Fibroblast of skin of left biceps (primary cell): Measurements from ENCODE around the gene PRKAB1.

Source experiments
- DNase-seq, 2 experiments: peaks; one replicate each; pipeline ENCODE4 v3.0.0-alpha.2; 2013; ENCODE audit warnings: low read depth in 2 of 2

The PRKAB1 gene

DNA sequence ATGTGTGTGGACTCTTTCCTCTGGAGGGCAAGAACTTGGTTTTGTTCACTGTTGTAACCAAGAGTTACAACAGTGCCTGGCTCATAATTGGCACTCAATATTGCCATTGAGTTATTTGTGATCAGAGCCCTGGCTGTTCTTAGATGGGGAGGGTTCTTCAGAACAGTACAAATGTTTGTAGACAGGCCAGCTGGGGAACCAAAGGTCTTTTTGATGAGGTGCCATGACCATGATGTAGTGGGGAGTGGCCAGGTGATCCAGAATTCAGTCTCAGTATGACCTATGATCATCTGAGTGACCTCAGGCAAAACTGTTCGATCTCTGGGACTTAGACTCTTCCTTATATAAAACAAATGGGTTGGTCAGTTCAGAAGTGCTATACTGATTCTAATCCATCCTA lies 3.3 kb upstream of the PRKAB1 start:
- DNase-seq: no peak

DNA sequence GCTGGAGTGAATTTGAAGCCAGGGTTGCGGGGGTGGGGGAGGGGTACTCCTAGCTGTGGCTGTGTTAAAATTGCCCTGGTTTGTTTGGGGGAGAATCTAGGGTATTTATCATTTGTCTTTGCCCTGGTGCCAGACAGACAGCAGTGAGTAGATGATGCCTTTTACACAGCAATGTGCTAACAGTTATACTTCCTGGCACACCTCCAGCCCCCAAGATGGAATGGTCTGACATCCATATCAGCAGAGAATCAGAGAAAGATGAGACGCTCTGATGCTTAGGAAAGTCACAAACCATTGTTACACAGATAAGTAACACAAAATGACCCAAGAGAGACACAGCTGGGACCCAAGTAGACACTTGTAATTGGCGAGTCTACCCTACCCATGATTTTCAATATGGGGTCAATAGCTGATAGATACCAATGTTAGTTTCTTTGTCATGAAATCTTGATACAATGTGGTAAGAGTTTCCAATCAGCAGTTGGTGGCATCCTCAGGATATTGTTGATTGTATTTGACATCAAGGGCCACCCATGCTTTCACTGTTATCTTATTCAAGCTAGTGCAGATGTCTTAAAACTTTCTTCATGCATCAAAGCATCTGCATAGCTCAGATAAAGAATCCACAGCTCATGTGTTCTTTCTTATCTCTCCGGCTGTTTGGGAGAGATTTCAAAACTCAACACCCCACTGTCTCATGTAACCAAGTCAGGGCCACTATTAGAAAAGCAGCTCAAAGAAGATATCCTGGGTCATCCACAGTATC lies 2.6 kb upstream of the PRKAB1 start:
- no peak for DNase-seq

- DNase-seq: no peak
Measured at GRCh38 chr12:119666226-119666795, 1.6 kb upstream of the PRKAB1 start.

GRCh38 chr12:119666900-119667576 lies 895 bp upstream of the PRKAB1 start:
- DNase-seq: no peak

GRCh38 chr12:119668324-119668841 lies 450 bp downstream of the PRKAB1 start:
- no peak for DNase-seq

DNA sequence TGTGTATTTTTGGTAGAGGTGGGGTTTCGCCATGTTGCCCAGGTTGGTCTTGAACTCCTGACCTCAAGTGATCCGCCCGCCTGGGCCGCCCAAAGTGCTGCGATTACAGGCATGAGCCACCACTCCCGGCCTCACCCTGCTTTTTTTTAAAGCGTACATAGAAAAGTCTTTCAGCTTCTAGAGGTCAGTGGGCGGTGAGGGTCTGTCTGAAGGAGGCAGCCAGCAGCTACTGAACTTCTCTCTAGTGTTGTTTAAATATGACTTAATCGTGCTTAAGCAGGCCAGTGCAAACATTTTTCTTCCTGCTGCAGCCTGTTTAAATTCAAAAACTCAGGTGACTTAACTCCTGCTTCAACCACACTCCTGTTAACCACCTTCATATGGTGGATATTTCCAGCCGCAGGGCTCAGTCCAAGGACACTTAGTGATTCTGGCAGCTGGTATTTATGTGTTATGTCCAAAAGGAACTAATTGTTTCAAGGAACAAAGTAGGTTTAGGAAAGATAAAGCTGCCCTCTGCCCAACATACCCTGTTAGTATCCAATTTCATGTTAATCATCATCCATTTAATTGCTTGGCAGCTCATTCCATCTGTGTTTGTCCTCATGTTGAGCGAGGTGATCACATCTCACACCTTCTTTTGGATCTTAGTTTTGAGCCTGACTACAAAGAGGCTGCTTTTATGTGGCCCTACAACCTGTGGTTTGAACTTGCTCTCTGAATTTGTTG lies 2.0 kb downstream of the PRKAB1 start:
- DNase-seq: no peak

DNA sequence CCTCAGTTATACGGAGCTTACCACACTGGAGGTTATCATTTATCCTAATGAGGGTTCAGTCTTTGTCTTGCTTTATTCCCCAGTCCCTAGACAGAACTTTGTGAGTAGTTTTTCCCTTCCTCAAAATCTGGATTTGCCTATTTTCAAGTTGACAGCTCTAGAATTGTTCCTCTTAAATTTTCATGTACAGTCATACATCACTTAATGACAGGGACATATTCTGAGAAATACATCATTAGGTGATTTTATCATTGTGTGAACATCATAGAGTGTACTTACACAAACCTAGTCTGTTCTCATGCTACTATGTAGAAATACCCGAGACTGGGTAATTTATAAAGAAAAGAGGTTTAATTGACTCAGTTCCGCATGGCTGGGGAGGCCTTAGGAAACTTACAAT lies 3.1 kb downstream of the PRKAB1 start:
- no peak for DNase-seq

- no peak for DNase-seq
Measured at GRCh38 chr12:119672194-119672593, 4.3 kb downstream of the PRKAB1 start.

DNA sequence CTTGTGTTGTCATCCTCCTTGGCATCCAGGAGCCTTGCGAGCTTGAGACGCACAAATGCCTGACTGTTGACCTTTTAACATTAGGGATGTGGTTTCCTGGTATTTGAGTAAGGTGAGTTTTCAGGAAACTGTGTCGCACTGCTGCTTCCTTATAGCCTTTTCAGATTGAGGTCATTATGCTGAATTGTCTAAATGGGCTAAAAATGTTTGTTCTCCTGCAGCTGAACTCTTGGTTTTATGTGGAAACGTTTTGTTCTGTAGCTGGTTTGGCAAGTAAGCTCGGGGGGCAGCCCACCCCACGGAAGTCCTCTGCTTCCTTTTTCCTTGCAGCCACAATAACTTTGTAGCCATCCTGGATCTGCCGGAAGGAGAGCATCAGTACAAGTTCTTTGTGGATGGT lies 5.7 kb downstream of the PRKAB1 start:
- no peak for DNase-seq

DNA sequence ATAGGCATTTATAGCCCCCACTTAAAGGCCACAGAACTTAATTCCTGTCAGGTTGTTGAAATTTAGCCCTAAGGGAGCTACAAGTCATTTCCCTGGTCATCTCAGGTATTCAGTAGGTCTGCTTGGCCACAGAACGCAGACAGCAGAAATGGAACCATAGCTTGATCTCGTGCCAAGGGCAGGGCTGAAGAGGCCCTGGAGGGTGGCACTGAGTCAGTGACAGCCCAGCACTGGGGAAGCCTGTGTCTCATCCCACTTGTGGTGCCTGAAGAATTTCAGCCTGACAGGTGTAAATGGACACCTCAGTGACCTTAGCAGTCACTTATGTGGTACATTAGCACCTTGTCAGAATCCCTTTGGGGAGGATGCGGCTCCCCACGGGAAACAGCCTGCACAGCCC lies 6.6 kb downstream of the PRKAB1 start:
- DNase-seq: no peak

GRCh38 chr12:119676022-119676421 lies 8.1 kb downstream of the PRKAB1 start:
- DNase-seq: no peak

GRCh38 chr12:119676573-119676972 lies 8.6 kb downstream of the PRKAB1 start:
- no peak for DNase-seq

GRCh38 chr12:119678459-119678858 lies 10.5 kb downstream of the PRKAB1 start:
- DNase-seq: no peak

GRCh38 chr12:119679081-119679480 lies 11.1 kb downstream of the PRKAB1 start:
- no peak for DNase-seq

DNA sequence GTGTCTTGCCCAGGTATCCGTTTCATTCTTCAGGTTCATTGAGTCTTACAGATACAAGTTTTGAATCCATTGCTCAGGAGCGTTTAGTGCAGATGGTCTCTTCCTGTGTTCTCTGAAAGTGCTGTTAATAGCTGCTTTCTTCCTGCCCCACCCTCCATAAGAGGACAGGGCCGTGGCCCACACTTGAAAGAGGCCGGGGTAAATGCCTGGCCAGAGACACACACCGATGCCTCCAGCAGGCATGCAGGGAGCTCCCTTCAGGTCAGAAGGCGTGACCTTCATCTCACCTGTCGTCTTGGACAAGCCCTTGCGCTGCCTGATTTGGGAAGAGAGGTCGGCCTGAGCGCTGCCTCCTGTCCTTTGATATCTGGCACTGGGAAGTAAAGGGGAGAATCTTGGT lies 11.6 kb downstream of the PRKAB1 start:
- DNase-seq: no peak

DNA sequence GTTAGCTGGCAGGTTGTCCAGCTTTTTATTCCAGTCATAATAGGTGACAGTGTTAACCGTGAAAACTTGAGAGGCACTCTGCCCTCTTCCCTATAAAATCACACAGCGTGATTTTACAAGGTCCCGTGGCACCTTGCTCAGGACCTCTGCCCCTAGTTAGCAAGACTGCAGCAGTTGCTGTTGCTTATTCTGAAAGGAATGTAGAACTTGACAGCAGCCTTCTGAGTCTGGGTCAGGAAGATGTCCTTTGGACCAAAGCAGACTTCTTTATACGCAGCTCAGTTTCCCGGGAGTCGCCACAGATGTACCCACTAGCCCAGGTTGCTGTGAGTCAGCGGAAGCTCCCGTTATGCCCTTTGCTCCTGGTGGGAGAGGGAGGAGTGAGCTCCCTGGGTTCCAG lies 13.2 kb downstream of the PRKAB1 start:
- DNase-seq: no peak

DNA sequence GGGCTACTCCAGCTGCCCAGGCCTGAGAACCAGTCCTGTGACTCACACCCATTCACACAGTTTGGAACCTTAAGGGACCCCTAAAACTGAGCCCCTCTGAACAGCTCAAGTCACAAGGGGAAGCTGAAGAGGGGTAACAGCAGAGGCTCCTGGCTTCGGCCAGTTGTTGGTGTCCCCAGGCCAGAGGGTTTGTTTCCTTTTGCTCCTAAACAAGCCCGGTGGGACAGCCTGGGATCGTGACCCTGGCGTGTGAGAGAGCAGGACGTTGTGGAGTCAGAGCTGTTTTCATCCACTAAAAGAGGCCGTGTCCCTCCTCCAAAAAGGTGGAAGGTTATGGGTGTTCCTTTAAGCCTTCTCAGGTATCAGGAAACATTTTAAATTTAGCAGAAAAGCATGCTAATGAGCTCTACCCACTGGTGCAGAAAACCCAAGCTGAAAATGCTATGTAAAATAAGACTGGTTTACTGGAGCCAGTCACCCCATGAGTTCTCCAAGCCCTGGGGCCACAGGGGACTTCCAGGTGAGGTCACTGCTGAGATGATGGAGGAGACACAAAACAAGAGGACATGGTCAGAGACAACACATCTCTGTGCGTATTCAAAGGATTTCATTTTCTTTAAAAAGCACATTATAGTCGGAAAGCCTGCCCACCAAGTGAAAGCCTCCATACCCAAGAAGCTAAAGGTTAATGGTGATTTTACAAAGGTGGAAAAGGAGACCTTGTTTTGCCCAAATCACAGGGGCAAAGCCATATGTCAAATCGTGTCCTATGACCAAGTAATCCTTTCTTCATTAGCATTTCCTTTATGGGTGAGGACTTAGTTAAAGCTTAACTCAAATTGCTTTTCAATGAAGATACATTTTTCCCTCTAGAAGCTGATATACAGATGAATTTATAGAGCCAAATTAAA lies 14.1 kb downstream of the PRKAB1 start:
- DNase-seq: no peak

GRCh38 chr12:119682639-119683252 lies 14.8 kb downstream of the PRKAB1 start:
- DNase-seq: no peak

DNA sequence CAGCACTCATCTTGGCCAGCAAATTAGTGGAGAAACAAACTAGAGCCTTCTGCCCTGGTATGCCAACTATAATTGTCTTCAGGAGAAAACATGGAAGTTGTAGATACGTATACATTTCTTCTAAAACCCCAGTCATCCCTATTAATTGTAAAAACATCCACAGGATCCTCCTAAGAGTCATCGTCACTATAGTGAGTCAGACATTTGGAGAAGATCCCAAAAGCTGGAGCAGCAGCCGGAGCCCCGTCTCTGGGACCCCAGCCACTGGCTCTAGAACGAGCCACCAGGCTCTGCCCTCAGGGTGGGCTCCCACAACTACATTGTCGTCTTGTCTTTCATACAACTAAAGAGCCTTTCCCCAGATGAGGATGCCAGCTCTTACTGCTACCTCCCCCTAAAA lies 15.5 kb downstream of the PRKAB1 start:
- DNase-seq: no peak

DNA sequence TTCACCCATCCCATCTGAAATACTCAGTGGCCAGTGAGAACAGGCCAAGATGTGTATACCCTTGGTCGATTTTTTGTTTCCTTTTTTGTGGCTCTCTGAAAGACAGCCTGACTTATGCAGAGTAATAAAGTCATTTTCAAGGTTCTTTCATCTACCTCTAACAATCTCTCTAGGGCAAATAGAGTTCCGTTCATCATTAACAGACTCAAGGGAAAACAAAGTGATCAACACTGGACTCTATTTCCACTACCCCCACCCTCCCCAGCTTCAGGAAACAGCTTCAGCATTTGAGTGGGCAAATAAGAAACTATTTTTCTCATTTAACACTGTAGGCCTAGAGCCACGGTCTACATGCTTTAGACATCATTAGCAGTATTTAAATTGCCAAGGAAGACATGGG lies 15.9 kb downstream of the PRKAB1 start:
- no peak for DNase-seq
